ENCODE data around the gene NLK. TPM values are rescaled to one million over a fixed set of nuclear protein-coding genes. Genes with fewer than 3 reads are reported as not detected.

NLK gene
- total RNA-seq, 1 donor from 2014 or later: 11.8 TPM

GRCh38 chr17:28039251-28039650, 3.2 kb upstream of the NLK start:
- Mint-ChIP-seq H3K9me3 (ENCODE audit: low read depth) (no peaks in the 10 kb centered on the region), H3K4me1 (ENCODE audit: low read depth) (peaks cover 35% of the 10 kb centered on the region), H3K27ac (ENCODE audit: unreplicated experiment) (no peak overlapping the region), H3K36me3 (ENCODE audit: low read depth) (no peaks in the 10 kb centered on the region), H3K27me3 (ENCODE audit: low read depth) (no peaks in the 10 kb centered on the region), H3K4me3 (ENCODE audit: unreplicated experiment) (no peak overlapping the region)
- TF ChIP-seq CTCF (IDR thresholded peaks at IDR 0.05): no peak
- DNase-seq (ENCODE audit: low spot score): no peak

DNA sequence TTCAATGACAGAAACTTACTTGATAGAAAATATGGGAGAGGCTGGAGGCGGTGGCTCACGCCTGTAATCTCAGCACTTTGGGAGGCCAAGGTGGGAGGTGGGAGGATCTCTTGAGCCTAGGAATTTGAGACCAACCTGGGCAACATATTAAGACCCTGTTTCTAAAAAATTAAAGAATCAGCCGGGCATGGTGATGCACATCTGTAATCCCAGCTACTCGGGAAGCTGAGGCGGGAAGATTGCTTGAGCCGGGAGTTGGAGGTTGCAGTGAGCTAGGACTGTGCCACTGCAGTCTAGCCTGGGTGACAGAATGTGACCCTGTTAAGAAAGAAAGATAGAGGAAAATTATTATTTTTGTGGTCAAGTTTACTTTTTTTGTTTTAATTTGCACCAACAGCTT, 2.1 kb upstream of the NLK start:
- no peaks in the 10 kb centered on the region for H3K36me3 Mint-ChIP-seq (ENCODE audit: low read depth)
- TF ChIP-seq CTCF (IDR thresholded peaks at IDR 0.05): no peak
- H3K27ac Mint-ChIP-seq (ENCODE audit: unreplicated experiment): no peak overlapping the region
- H3K4me1 Mint-ChIP-seq (ENCODE audit: low read depth): peaks cover 41% of the 10 kb centered on the region
- H3K9me3 Mint-ChIP-seq (ENCODE audit: low read depth): no peaks in the 10 kb centered on the region
- H3K4me3 Mint-ChIP-seq (ENCODE audit: unreplicated experiment): peak overlapping the region; percentile 82
- H3K27me3 Mint-ChIP-seq (ENCODE audit: low read depth): no peaks in the 10 kb centered on the region
- DNase-seq (ENCODE audit: low spot score): no peak

DNA sequence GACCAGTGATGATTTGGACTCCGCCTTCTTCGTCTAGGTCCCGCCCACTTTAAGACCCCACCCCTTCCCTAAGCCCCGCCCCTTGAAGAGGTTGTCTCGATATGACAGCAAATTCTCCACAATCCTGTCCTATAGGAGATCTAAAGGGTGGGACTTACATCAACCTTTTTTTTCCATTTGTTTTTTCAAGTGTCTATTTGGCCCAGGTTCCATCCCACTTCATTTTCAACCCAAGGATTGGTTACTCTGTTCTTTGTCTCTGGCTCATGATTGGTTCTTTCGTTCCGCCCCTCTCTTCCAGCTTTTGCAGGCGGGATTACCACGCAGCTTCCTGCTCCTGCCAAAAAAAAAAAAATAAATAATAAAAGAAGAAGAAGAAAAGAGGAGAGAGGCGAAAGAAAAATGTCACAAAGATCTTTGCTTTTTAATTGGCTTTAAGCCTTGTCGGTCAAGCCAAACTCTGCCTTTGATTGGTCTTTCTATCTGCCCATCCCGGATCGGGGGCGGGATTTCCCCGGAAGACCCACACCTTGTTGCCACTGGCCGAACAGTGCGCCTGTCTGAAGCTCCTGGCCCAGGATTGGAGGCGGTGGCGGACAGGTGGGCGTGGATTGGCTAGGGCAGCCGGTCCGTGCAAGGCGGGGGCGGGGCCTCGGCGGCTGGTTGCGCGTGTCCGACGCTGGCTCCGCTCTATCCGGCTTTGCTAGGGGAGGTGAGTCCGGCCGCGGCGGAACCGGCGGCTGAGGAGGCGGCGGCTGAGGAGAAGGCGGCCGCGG, 1.2 kb upstream of the NLK start:
- Mint-ChIP-seq H3K9me3 (ENCODE audit: low read depth) (no peaks in the 10 kb centered on the region), H3K4me1 (ENCODE audit: low read depth) (peaks cover 49% of the 10 kb centered on the region), H3K36me3 (ENCODE audit: low read depth) (no peaks in the 10 kb centered on the region), H3K4me3 (ENCODE audit: unreplicated experiment) (peak overlapping the region; percentile 82), H3K27ac (ENCODE audit: unreplicated experiment) (peak overlapping the region; percentile 84), H3K27me3 (ENCODE audit: low read depth) (no peaks in the 10 kb centered on the region)
- peak; percentile 100 for DNase-seq (ENCODE audit: low spot score)
- no peak for TF ChIP-seq CTCF (IDR thresholded peaks at IDR 0.05)

- peak overlapping the region; percentile 84 for H3K27ac Mint-ChIP-seq (ENCODE audit: unreplicated experiment)
- H3K27me3 Mint-ChIP-seq (ENCODE audit: low read depth): no peaks in the 10 kb centered on the region
- no peaks in the 10 kb centered on the region for H3K36me3 Mint-ChIP-seq (ENCODE audit: low read depth)
- H3K9me3 Mint-ChIP-seq (ENCODE audit: low read depth): no peaks in the 10 kb centered on the region
- H3K4me3 Mint-ChIP-seq (ENCODE audit: unreplicated experiment): peak overlapping the region; percentile 82
- TF ChIP-seq CTCF (IDR thresholded peaks at IDR 0.05): no peak
- peaks cover 57% of the 10 kb centered on the region for H3K4me1 Mint-ChIP-seq (ENCODE audit: low read depth)
- DNase-seq (ENCODE audit: low spot score): no peak
Measured at GRCh38 chr17:28041844-28042656, 427 bp upstream of the NLK start.

GRCh38 chr17:28042721-28043291, 329 bp downstream of the NLK start:
- TF ChIP-seq CTCF (IDR thresholded peaks at IDR 0.05): no peak
- Mint-ChIP-seq H3K27me3 (ENCODE audit: low read depth) (no peaks in the 10 kb centered on the region), H3K36me3 (ENCODE audit: low read depth) (no peaks in the 10 kb centered on the region), H3K27ac (ENCODE audit: unreplicated experiment) (peak overlapping the region; percentile 12), H3K9me3 (ENCODE audit: low read depth) (no peaks in the 10 kb centered on the region), H3K4me1 (ENCODE audit: low read depth) (peaks cover 65% of the 10 kb centered on the region), H3K4me3 (ENCODE audit: unreplicated experiment) (peak overlapping the region; percentile 82)
- no peak for DNase-seq (ENCODE audit: low spot score)

Measured in chondrocyte (in vitro differentiated cells).